GM12878 (cell line): ENCODE measurements around the gene CDK2. TPM values are rescaled to one million over a fixed set of nuclear protein-coding genes. Genes with fewer than 3 reads are reported as not detected.

Source experiments
- BHLHE40 ChIP-seq, 2 experiments: fragments of 450-650 bp in 1 of 2; IDR thresholded peaks; 2 replicates each; pipeline ENCODE4 v1.6.1; 2011 to 2017; ENCODE audit warnings: low read depth in 2 of 2, borderline replicate concordance in 1 of 2, improper control_type of control experiment in 1 of 2, low read length in 1 of 2, mild to moderate bottlenecking in 1 of 2
- CBX5 ChIP-seq: sonication (generic); IDR thresholded peaks from 2 replicates; pipeline ENCODE4 v1.6.1; 2016; ENCODE audit warnings: low read depth, moderate library complexity, mild to moderate bottlenecking, inconsistent platforms
- FOXM1 ChIP-seq: IDR thresholded peaks from 2 replicates; pipeline ENCODE4 v1.6.1; 2012; ENCODE audit warnings: low read depth, mild to moderate bottlenecking, inconsistent platforms, low read length, moderate library complexity
- HDAC2 ChIP-seq: fragments of 200-600 bp; sonication (generic); IDR thresholded peaks from 2 replicates; pipeline ENCODE4 v1.6.1; 2017
- IKZF1 ChIP-seq: fragments of 450-650 bp; conservative IDR thresholded peaks from 2 replicates; pipeline ENCODE4 v1.6.1; 2017; ENCODE audit warnings: antibody characterized with exemption, mild to moderate bottlenecking
- MEF2B ChIP-seq: fragments of 450-650 bp; IDR thresholded peaks from 2 replicates; pipeline ENCODE4 v1.6.1; 2018; ENCODE audit warnings: mild to moderate bottlenecking, moderate library complexity; ENCODE audit not compliant: partially characterized antibody, poor library complexity, severe bottlenecking
- MTA3 ChIP-seq: IDR thresholded peaks from 2 replicates; pipeline ENCODE4 v1.6.1; 2012; ENCODE audit warnings: low read length, inconsistent platforms, borderline replicate concordance
- NFYB ChIP-seq: IDR thresholded peaks from 2 replicates; pipeline ENCODE4 v1.6.1; 2011; ENCODE audit warnings: low read depth, mild to moderate bottlenecking, low read length, improper control_type of control experiment, moderate library complexity; ENCODE audit not compliant: insufficient read depth
- POLR2A ChIP-seq: IDR thresholded peaks from 2 replicates; pipeline ENCODE4 v1.6.1; 2011; ENCODE audit warnings: low read depth, mild to moderate bottlenecking, low read length
- RFX5 ChIP-seq: IDR thresholded peaks from 2 replicates; pipeline ENCODE4 v1.6.1; 2011; ENCODE audit warnings: low read depth, low read length, improper control_type of control experiment
- SREBF1 ChIP-seq: IDR thresholded peaks from 2 replicates; pipeline ENCODE4 v1.6.1; 2012; ENCODE audit warnings: mild to moderate bottlenecking, low read length
- SUZ12 ChIP-seq: fragments of 200-600 bp; sonication (generic); IDR thresholded peaks from one replicate; pipeline ENCODE4 v1.6.1; 2018; ENCODE audit warnings: antibody characterized with exemption, mild to moderate bottlenecking; ENCODE audit not compliant: unreplicated experiment
- TCF12 ChIP-seq: IDR thresholded peaks from 2 replicates; pipeline ENCODE4 v1.6.1; 2011; ENCODE audit warnings: low read depth, mild to moderate bottlenecking, low read length
- YBX1 ChIP-seq: fragments of 450-650 bp; IDR thresholded peaks from 2 replicates; pipeline ENCODE4 v1.6.1; 2016; ENCODE audit warnings: antibody characterized with exemption
- ZNF384 ChIP-seq: IDR thresholded peaks from 2 replicates; pipeline ENCODE4 v1.6.1; 2012; ENCODE audit warnings: low read depth, mild to moderate bottlenecking, low read length, improper control_type of control experiment, borderline replicate concordance
- ZNF622 ChIP-seq: fragments of 450-650 bp; IDR thresholded peaks from 2 replicates; pipeline ENCODE4 v1.6.1; 2017; ENCODE audit warnings: mild to moderate bottlenecking, inconsistent platforms
- polyA plus RNA-seq, 11 experiments: library from polyadenylated mRNA; depleted of rRNA in 4 of 11; unstranded in 6 of 11; stranded (reverse) in 5 of 11; fragments of >200 nt; fragmentation: Nextera tagmentation in 4 of 11; fragmentation: Illumina TruSeq in 1 of 11; extraction: Ambion mirVana in 4 of 11; extraction: Trizol in 1 of 11; gene quantifications; 1 replicate in 1 of 11; 2 replicates in 10 of 11; pipeline versions ENCODE4 v1.2.1 to v1.2.3, GENCODE V29; 2011 to 2016; ENCODE audit warnings: inconsistent platforms in 2 of 11, missing spikeins in 2 of 11, low read depth in 1 of 11
- total RNA-seq, 4 experiments: library from RNA; depleted of rRNA in 3 of 4; stranded (reverse); fragments of >200 nt in 3 of 4; fragmentation: Illumina TruSeq in 1 of 4; extraction: Trizol in 1 of 4; gene quantifications; 2 replicates each; pipeline versions ENCODE4 v1.2.1 to v1.2.3, GENCODE V29; 2013 to 2021

Gene CDK2
- total and polyA plus RNA-seq, 10 of the 15 experiments (the other 5 are each of a cell fraction or from before 2014, with no cell fraction given), result 13.1 to 138 (median 82.2) TPM

GRCh38 chr12:55931780-55932550 is 34.7 kb upstream of the CDK2 start (continued):
- no peak for TF ChIP-seq ZNF384
- TF ChIP-seq CBX5, result no peak
- no peak for TF ChIP-seq ZNF622
- TF ChIP-seq SREBF1, result no peak
- no peak for TF ChIP-seq FOXM1
- TF ChIP-seq MTA3, result no peak
- peak; percentile 45 for TF ChIP-seq POLR2A
- TF ChIP-seq YBX1, result no peak
- TF ChIP-seq MEF2B, result peak; percentile 6
- TF ChIP-seq HDAC2, result no peak
- no peak for TF ChIP-seq BHLHE40 (IDR thresholded peaks at IDR 0.05; ENCODE audit: borderline replicate concordance in 1 of 2, low read depth in 2 of 2, low read length in 1 of 2)
- 0 out of 2 replicates have a peak, but pooled peaks have one; percentile 23 for TF ChIP-seq IKZF1
- TF ChIP-seq TCF12, result 0 out of 2 replicates have a peak, but pooled peaks have one; percentile 4
- TF ChIP-seq NFYB, result no peak
- TF ChIP-seq RFX5, result no peak
- no peak for TF ChIP-seq SUZ12
